Measurements from ENCODE around the gene INMT. TPM values are rescaled to one million over a fixed set of nuclear protein-coding genes. Genes with fewer than 3 reads are reported as not detected.

Gene INMT
- total RNA-seq, 1 donor from 2014 or later, result 0.09 TPM

DNA sequence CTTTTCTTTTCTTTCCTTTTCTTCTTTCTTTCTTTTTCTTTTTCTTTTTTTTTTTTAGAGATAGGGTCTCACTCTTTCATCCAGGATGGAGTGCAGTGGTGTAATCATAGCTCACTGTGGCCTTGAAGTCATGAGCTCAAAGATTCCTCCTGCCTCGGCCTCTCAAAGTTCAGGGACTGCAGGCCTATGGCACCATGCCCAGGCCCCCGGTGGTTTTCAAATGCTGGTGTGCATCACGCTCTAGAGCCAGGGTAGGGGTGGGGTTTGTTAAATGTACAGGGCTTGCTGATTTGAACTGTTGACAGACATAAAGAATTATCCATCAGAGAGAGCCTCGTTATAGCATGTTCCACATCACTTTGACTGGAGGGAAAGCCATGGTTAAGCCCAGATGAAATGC, 25.0 kb downstream of the INMT start:
- H3K9ac ChIP-seq (ENCODE audit: low read length), result no peak overlapping the region
- no peaks in the 10 kb centered on the region for H3K27me3 ChIP-seq (ENCODE audit: insufficient read depth, low read length)
- no peak for TF ChIP-seq EZH2 (IDR thresholded peaks at IDR 0.05; ENCODE audit: insufficient read depth, low read length)
- TF ChIP-seq, protein P1, sequence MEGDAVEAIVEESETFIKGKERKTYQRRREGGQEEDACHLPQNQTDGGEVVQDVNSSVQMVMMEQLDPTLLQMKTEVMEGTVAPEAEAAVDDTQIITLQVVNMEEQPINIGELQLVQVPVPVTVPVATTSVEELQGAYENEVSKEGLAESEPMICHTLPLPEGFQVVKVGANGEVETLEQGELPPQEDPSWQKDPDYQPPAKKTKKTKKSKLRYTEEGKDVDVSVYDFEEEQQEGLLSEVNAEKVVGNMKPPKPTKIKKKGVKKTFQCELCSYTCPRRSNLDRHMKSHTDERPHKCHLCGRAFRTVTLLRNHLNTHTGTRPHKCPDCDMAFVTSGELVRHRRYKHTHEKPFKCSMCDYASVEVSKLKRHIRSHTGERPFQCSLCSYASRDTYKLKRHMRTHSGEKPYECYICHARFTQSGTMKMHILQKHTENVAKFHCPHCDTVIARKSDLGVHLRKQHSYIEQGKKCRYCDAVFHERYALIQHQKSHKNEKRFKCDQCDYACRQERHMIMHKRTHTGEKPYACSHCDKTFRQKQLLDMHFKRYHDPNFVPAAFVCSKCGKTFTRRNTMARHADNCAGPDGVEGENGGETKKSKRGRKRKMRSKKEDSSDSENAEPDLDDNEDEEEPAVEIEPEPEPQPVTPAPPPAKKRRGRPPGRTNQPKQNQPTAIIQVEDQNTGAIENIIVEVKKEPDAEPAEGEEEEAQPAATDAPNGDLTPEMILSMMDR (IDR thresholded peaks at IDR 0.05; ENCODE audit: insufficient read depth, low read depth, low read length), result no peak
- Mint-ChIP-seq H3K4me1 (ENCODE audit: low read depth, unreplicated experiment) (peaks cover 3% of the 10 kb centered on the region), H3K27ac (ENCODE audit: unreplicated experiment) (no peak overlapping the region), H3K36me3 (ENCODE audit: low read depth, unreplicated experiment) (peaks cover 2% of the 10 kb centered on the region), H3K9me3 (ENCODE audit: unreplicated experiment) (no peaks in the 10 kb centered on the region), H3K4me3 (ENCODE audit: unreplicated experiment) (no peak overlapping the region), H3K27me3 (ENCODE audit: low read depth, unreplicated experiment) (no peaks in the 10 kb centered on the region)
- no peaks in the 10 kb centered on the region for H3K36me3 ChIP-seq (ENCODE audit: insufficient read depth, low read length)
- no peak for DNase-seq (ENCODE audit: low read depth)
- no peak overlapping the region for H2AFZ ChIP-seq (ENCODE audit: low read depth, low read length)
- H4K20me1 ChIP-seq (ENCODE audit: insufficient read depth, low read length), result peaks cover 24% of the 10 kb centered on the region
- H3K4me2 ChIP-seq (ENCODE audit: low read length), result no peak overlapping the region
- no peak overlapping the region for H3K27ac ChIP-seq (ENCODE audit: low read depth, low read length)
- no peak for FAIRE-seq
- H3K9me3 ChIP-seq (ENCODE audit: insufficient read depth, low read depth, low read length), result no peaks in the 10 kb centered on the region
- H3K4me1 ChIP-seq (ENCODE audit: insufficient read depth, low read length), result peaks cover 4% of the 10 kb centered on the region
- H3K79me2 ChIP-seq (ENCODE audit: insufficient read depth, low read length), result no peaks in the 10 kb centered on the region
- no peak overlapping the region for H3K4me3 ChIP-seq (ENCODE audit: insufficient read depth, low read depth, low read length)

DNA sequence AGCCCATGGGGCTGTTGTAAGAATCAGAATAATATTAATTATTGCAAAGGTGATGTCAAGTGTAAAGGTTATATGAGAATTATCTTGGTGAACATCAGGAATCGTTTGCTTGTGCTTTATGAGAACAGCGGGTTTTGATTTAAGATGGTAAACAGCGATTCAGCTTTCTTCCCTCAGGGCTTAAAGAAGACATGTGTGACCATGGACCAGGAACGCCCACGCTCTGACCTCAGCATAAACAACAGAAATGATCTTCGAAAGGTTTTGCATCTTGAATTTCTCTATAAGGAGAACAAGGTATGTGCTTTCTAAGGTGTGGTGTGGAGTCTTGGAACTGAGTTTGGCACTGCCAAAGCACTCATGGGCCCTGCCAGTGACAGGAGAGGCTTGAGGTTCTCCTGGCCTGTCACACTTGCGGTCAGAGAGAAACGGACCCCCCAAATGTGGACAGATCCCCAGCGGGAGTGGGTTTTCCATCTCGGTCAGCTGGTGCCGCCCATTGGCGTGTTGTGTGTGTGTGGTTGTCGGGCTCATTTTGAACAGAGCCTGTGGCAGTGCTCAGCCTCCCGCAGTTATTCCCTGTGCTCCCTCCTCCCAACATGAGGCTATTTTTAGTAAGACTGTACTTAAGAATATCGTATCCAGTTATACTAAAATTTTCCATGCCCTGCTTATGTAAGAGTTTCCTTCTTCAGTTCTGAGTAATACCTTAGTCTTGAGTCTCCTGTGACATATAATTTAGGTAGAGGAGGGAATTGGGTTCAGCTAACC, 26.5 kb downstream of the INMT start:
- no peaks in the 10 kb centered on the region for H3K79me2 ChIP-seq (ENCODE audit: insufficient read depth, low read length)
- no peak overlapping the region for H3K27ac ChIP-seq (ENCODE audit: low read depth, low read length)
- Mint-ChIP-seq H3K9me3 (ENCODE audit: unreplicated experiment) (no peaks in the 10 kb centered on the region), H3K4me1 (ENCODE audit: low read depth, unreplicated experiment) (no peaks in the 10 kb centered on the region), H3K4me3 (ENCODE audit: unreplicated experiment) (no peak overlapping the region), H3K36me3 (ENCODE audit: low read depth, unreplicated experiment) (peaks cover 11% of the 10 kb centered on the region), H3K27ac (ENCODE audit: unreplicated experiment) (no peak overlapping the region), H3K27me3 (ENCODE audit: low read depth, unreplicated experiment) (no peaks in the 10 kb centered on the region)
- H3K4me1 ChIP-seq (ENCODE audit: insufficient read depth, low read length), result no peaks in the 10 kb centered on the region
- H3K4me2 ChIP-seq (ENCODE audit: low read length), result no peak overlapping the region
- peaks cover 20% of the 10 kb centered on the region for H4K20me1 ChIP-seq (ENCODE audit: insufficient read depth, low read length)
- FAIRE-seq, result no peak
- DNase-seq (ENCODE audit: low read depth), result no peak
- TF ChIP-seq, protein P1 (IDR thresholded peaks at IDR 0.05; ENCODE audit: insufficient read depth, low read depth, low read length), result no peak
- TF ChIP-seq EZH2 (IDR thresholded peaks at IDR 0.05; ENCODE audit: insufficient read depth, low read length), result no peak
- H3K9me3 ChIP-seq (ENCODE audit: insufficient read depth, low read depth, low read length), result no peaks in the 10 kb centered on the region
- H3K36me3 ChIP-seq (ENCODE audit: insufficient read depth, low read length), result no peaks in the 10 kb centered on the region
- no peak overlapping the region for H3K4me3 ChIP-seq (ENCODE audit: insufficient read depth, low read depth, low read length)
- no peak overlapping the region for H3K9ac ChIP-seq (ENCODE audit: low read length)
- no peaks in the 10 kb centered on the region for H3K27me3 ChIP-seq (ENCODE audit: insufficient read depth, low read length)
- no peak overlapping the region for H2AFZ ChIP-seq (ENCODE audit: low read depth, low read length)

DNA sequence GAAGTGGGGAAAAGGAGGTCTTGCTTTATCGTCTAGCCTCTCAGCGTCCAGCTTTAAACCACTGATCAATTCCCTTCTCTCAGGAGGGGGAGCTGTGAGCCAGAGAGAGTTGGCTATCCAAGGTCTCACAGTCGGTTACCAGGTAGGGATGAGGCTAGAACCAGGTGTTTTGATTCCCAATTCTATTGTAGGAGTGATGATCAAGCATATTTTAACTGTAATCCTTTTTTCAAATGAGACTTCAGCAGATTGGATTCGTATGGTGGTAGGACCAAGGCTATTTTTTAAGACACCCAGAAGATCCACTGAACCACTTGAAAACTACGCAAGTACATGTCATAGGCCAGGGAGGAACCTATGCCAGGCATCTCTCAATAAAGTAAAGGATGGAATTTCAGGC, 27.6 kb downstream of the INMT start:
- TF ChIP-seq, protein P1 (IDR thresholded peaks at IDR 0.05; ENCODE audit: insufficient read depth, low read depth, low read length), result no peak
- TF ChIP-seq EZH2 (IDR thresholded peaks at IDR 0.05; ENCODE audit: insufficient read depth, low read length), result no peak
- Histone ChIP-seq H3K4me1 (ENCODE audit: insufficient read depth, low read length) (no peaks in the 10 kb centered on the region), H4K20me1 (ENCODE audit: insufficient read depth, low read length) (peaks cover 12% of the 10 kb centered on the region), H3K9ac (ENCODE audit: low read length) (no peak overlapping the region), H3K9me3 (ENCODE audit: insufficient read depth, low read depth, low read length) (no peaks in the 10 kb centered on the region), H3K79me2 (ENCODE audit: insufficient read depth, low read length) (no peaks in the 10 kb centered on the region), H3K4me2 (ENCODE audit: low read length) (no peak overlapping the region), H3K4me3 (ENCODE audit: insufficient read depth, low read depth, low read length) (no peak overlapping the region), H2AFZ (ENCODE audit: low read depth, low read length) (no peak overlapping the region), H3K36me3 (ENCODE audit: insufficient read depth, low read length) (no peaks in the 10 kb centered on the region), H3K27me3 (ENCODE audit: insufficient read depth, low read length) (no peaks in the 10 kb centered on the region), H3K27ac (ENCODE audit: low read depth, low read length) (no peak overlapping the region)
- peaks cover 13% of the 10 kb centered on the region for H3K36me3 Mint-ChIP-seq (ENCODE audit: low read depth, unreplicated experiment)
- H3K27ac Mint-ChIP-seq (ENCODE audit: unreplicated experiment), result no peak overlapping the region
- H3K4me3 Mint-ChIP-seq (ENCODE audit: unreplicated experiment), result no peak overlapping the region
- DNase-seq (ENCODE audit: low read depth) (no peak), FAIRE-seq (no peak)
- H3K9me3 Mint-ChIP-seq (ENCODE audit: unreplicated experiment), result no peaks in the 10 kb centered on the region
- no peaks in the 10 kb centered on the region for H3K27me3 Mint-ChIP-seq (ENCODE audit: low read depth, unreplicated experiment)
- H3K4me1 Mint-ChIP-seq (ENCODE audit: low read depth, unreplicated experiment), result no peaks in the 10 kb centered on the region

Measured in astrocyte (in vitro differentiated cells and primary cell).